HL-60 (cell line): ENCODE results near the gene ACTN2.

ENCODE experiments used
- GABPA ChIP-seq: IDR thresholded peaks from 2 replicates; pipeline ENCODE4 v1.6.1; 2012; ENCODE audit warnings: low read depth
- POLR2AphosphoS5 ChIP-seq: IDR thresholded peaks from 2 replicates; pipeline ENCODE4 v1.6.1; 2012; ENCODE audit warnings: low read depth
- TF ChIP-seq, protein P1 (sequence below): IDR thresholded peaks from one replicate; pipeline ENCODE4 v1.5.1; 2011; ENCODE audit warnings: low read length, control low read depth, inconsistent platforms; ENCODE audit not compliant: insufficient read depth
- TF ChIP-seq, protein P2 (sequence below): IDR thresholded peaks from 2 replicates; pipeline ENCODE4 v1.6.1; 2012; ENCODE audit warnings: low read depth; ENCODE audit not compliant: insufficient replicate concordance

GRCh38 chr1:236657398-236657797 lies 28.9 kb upstream of the ACTN2 start:
- TF ChIP-seq, protein P1, sequence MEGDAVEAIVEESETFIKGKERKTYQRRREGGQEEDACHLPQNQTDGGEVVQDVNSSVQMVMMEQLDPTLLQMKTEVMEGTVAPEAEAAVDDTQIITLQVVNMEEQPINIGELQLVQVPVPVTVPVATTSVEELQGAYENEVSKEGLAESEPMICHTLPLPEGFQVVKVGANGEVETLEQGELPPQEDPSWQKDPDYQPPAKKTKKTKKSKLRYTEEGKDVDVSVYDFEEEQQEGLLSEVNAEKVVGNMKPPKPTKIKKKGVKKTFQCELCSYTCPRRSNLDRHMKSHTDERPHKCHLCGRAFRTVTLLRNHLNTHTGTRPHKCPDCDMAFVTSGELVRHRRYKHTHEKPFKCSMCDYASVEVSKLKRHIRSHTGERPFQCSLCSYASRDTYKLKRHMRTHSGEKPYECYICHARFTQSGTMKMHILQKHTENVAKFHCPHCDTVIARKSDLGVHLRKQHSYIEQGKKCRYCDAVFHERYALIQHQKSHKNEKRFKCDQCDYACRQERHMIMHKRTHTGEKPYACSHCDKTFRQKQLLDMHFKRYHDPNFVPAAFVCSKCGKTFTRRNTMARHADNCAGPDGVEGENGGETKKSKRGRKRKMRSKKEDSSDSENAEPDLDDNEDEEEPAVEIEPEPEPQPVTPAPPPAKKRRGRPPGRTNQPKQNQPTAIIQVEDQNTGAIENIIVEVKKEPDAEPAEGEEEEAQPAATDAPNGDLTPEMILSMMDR: no peak
- no peak for TF ChIP-seq POLR2AphosphoS5
- TF ChIP-seq, protein P2, sequence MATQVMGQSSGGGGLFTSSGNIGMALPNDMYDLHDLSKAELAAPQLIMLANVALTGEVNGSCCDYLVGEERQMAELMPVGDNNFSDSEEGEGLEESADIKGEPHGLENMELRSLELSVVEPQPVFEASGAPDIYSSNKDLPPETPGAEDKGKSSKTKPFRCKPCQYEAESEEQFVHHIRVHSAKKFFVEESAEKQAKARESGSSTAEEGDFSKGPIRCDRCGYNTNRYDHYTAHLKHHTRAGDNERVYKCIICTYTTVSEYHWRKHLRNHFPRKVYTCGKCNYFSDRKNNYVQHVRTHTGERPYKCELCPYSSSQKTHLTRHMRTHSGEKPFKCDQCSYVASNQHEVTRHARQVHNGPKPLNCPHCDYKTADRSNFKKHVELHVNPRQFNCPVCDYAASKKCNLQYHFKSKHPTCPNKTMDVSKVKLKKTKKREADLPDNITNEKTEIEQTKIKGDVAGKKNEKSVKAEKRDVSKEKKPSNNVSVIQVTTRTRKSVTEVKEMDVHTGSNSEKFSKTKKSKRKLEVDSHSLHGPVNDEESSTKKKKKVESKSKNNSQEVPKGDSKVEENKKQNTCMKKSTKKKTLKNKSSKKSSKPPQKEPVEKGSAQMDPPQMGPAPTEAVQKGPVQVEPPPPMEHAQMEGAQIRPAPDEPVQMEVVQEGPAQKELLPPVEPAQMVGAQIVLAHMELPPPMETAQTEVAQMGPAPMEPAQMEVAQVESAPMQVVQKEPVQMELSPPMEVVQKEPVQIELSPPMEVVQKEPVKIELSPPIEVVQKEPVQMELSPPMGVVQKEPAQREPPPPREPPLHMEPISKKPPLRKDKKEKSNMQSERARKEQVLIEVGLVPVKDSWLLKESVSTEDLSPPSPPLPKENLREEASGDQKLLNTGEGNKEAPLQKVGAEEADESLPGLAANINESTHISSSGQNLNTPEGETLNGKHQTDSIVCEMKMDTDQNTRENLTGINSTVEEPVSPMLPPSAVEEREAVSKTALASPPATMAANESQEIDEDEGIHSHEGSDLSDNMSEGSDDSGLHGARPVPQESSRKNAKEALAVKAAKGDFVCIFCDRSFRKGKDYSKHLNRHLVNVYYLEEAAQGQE: no peak
- TF ChIP-seq GABPA: no peak
